SK-N-SH (cell line): Measurements from ENCODE around the gene PCDHB14.

ENCODE experiments used
- EP300 ChIP-seq, 2 experiments: IDR thresholded peaks; 2 replicates each; pipeline versions ENCODE4 v1.4.0 to v1.6.1; 2012; ENCODE audit warnings: borderline replicate concordance in 1 of 2, low read depth in 1 of 2, low read length in 1 of 2
- FOXJ3 ChIP-seq: sonication (generic); formaldehyde crosslinking; IDR thresholded peaks from 2 replicates; pipeline ENCODE4 v1.5.1; 2020; ENCODE audit warnings: mild to moderate bottlenecking, missing genetic modification reagents
- JUND ChIP-seq: IDR thresholded peaks from 2 replicates; pipeline ENCODE4 v1.4.0; 2012
- POLR2AphosphoS5 ChIP-seq: IDR thresholded peaks from 2 replicates; pipeline ENCODE4 v1.6.1; 2012; ENCODE audit warnings: low read depth, low read length
- REST ChIP-seq: IDR thresholded peaks from 2 replicates; pipeline ENCODE4 v1.6.1; 2012; ENCODE audit warnings: mild to moderate bottlenecking, low read depth, low read length, moderate library complexity
- RXRA ChIP-seq: IDR thresholded peaks from 2 replicates; pipeline ENCODE4 v1.4.0; 2012; ENCODE audit warnings: low read depth, mild to moderate bottlenecking, borderline replicate concordance
- SIN3A ChIP-seq: IDR thresholded peaks from 2 replicates; pipeline ENCODE4 v1.6.1; 2012; ENCODE audit warnings: low read depth, mild to moderate bottlenecking, low read length, moderate library complexity, borderline replicate concordance
- TCF12 ChIP-seq: IDR thresholded peaks from 2 replicates; pipeline ENCODE4 v1.4.0; 2012
- TEAD4 ChIP-seq: IDR thresholded peaks from 2 replicates; pipeline ENCODE4 v1.4.0; 2012; ENCODE audit warnings: mild to moderate bottlenecking, borderline replicate concordance; ENCODE audit not compliant: insufficient read depth
- USF2 ChIP-seq: fragments of 150-350 bp; IDR thresholded peaks from 2 replicates; pipeline ENCODE4 v1.6.1; 2017; ENCODE audit warnings: antibody characterized with exemption, low read length, low read depth, borderline replicate concordance
- TF ChIP-seq, protein P1 (sequence below): fragments of 200-600 bp; sonication (generic); IDR thresholded peaks from 2 replicates; pipeline ENCODE4 v1.6.1; 2017; ENCODE audit warnings: antibody characterized with exemption, mild to moderate bottlenecking, moderate library complexity
- TF ChIP-seq, protein P2 (sequence below): IDR thresholded peaks from 2 replicates; pipeline ENCODE4 v1.4.0; 2012; ENCODE audit warnings: low read depth
- TF ChIP-seq, protein P3 (sequence below): IDR thresholded peaks from 2 replicates; pipeline ENCODE4; 2012

DNA sequence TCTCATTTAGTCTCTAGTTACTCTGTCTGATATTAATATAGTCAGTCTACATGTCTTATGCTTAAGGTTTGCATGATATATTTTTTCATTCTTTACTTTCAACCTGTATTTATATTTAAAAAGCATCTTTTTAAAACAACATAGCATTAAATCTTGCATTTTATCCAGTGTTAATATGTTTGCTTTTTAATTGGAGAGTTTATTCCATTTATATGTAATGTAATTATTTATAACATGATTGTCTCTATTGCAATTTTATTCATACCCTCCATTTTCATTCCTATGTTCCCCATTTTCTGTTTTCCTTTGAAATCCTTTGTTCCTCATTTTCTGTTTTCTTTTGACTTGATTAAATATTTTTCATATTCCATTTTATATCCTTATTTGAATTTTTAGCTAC is 35.3 kb downstream of the PCDHB14 start:
- TF ChIP-seq RXRA (no peak), JUND (no peak), TCF12 (no peak), REST (no peak), USF2 (no peak), TEAD4 (no peak), SIN3A (no peak), POLR2AphosphoS5 (no peak), FOXJ3 (CRISPR knock-in tag) (no peak), EP300 (IDR thresholded peaks at IDR 0.05; ENCODE audit: borderline replicate concordance in 1 of 2, low read depth in 1 of 2, low read length in 1 of 2) (no peak)
- TF ChIP-seq, protein P1, sequence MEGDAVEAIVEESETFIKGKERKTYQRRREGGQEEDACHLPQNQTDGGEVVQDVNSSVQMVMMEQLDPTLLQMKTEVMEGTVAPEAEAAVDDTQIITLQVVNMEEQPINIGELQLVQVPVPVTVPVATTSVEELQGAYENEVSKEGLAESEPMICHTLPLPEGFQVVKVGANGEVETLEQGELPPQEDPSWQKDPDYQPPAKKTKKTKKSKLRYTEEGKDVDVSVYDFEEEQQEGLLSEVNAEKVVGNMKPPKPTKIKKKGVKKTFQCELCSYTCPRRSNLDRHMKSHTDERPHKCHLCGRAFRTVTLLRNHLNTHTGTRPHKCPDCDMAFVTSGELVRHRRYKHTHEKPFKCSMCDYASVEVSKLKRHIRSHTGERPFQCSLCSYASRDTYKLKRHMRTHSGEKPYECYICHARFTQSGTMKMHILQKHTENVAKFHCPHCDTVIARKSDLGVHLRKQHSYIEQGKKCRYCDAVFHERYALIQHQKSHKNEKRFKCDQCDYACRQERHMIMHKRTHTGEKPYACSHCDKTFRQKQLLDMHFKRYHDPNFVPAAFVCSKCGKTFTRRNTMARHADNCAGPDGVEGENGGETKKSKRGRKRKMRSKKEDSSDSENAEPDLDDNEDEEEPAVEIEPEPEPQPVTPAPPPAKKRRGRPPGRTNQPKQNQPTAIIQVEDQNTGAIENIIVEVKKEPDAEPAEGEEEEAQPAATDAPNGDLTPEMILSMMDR, result no peak
- TF ChIP-seq, protein P2, sequence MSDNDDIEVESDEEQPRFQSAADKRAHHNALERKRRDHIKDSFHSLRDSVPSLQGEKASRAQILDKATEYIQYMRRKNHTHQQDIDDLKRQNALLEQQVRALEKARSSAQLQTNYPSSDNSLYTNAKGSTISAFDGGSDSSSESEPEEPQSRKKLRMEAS, result no peak
- TF ChIP-seq, protein P3, sequence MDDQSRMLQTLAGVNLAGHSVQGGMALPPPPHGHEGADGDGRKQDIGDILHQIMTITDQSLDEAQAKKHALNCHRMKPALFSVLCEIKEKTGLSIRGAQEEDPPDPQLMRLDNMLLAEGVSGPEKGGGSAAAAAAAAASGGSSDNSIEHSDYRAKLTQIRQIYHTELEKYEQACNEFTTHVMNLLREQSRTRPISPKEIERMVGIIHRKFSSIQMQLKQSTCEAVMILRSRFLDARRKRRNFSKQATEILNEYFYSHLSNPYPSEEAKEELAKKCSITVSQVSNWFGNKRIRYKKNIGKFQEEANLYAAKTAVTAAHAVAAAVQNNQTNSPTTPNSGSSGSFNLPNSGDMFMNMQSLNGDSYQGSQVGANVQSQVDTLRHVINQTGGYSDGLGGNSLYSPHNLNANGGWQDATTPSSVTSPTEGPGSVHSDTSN, result no peak
